Measurements from ENCODE around the gene LPCAT3. TPM values are rescaled to one million over a fixed set of nuclear protein-coding genes. Genes with fewer than 3 reads are reported as not detected.

LPCAT3 gene
- total RNA-seq, 1 experiment from 2014 or later = 54.3 TPM

- in situ Hi-C loops (cut with HindIII; ENCODE audit: low pct_unique_long_range_greater_than_20kb, low sequenced_read_pairs) (no loop called here), intact Hi-C loops (cut with micrococcal nuclease; ENCODE audit: unreplicated experiment) (no loop called here)
- CTCF ChIA-PET = no interaction called here
- H3K9me3 ChIP-seq (ENCODE audit: control insufficient read depth, insufficient read depth, low read depth, low read length) = no peaks in the 10 kb centered on the region
- H3K27ac ChIP-seq (ENCODE audit: low read length) = no peak overlapping the region
- H3K36me3 ChIP-seq (ENCODE audit: control insufficient read depth, insufficient read depth, low read length) = peaks cover 16% of the 10 kb centered on the region
- H3K4me3 ChIP-seq (ENCODE audit: low read depth in 2 of 2, low read length in 2 of 2) = no peak overlapping the region
- TF ChIP-seq POLR2AphosphoS5 (IDR thresholded peaks at IDR 0.05; ENCODE audit: low read depth, low read length) (no peak), SIN3A (IDR thresholded peaks at IDR 0.05; ENCODE audit: borderline replicate concordance, insufficient read depth, low read depth, low read length) (no peak), TCF7L2 (IDR thresholded peaks at IDR 0.05; ENCODE audit: low read depth, low read length) (no peak)
- TF ChIP-seq, protein P1, sequence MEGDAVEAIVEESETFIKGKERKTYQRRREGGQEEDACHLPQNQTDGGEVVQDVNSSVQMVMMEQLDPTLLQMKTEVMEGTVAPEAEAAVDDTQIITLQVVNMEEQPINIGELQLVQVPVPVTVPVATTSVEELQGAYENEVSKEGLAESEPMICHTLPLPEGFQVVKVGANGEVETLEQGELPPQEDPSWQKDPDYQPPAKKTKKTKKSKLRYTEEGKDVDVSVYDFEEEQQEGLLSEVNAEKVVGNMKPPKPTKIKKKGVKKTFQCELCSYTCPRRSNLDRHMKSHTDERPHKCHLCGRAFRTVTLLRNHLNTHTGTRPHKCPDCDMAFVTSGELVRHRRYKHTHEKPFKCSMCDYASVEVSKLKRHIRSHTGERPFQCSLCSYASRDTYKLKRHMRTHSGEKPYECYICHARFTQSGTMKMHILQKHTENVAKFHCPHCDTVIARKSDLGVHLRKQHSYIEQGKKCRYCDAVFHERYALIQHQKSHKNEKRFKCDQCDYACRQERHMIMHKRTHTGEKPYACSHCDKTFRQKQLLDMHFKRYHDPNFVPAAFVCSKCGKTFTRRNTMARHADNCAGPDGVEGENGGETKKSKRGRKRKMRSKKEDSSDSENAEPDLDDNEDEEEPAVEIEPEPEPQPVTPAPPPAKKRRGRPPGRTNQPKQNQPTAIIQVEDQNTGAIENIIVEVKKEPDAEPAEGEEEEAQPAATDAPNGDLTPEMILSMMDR (IDR thresholded peaks at IDR 0.05) = no peak
- TF ChIP-seq, protein P2, sequence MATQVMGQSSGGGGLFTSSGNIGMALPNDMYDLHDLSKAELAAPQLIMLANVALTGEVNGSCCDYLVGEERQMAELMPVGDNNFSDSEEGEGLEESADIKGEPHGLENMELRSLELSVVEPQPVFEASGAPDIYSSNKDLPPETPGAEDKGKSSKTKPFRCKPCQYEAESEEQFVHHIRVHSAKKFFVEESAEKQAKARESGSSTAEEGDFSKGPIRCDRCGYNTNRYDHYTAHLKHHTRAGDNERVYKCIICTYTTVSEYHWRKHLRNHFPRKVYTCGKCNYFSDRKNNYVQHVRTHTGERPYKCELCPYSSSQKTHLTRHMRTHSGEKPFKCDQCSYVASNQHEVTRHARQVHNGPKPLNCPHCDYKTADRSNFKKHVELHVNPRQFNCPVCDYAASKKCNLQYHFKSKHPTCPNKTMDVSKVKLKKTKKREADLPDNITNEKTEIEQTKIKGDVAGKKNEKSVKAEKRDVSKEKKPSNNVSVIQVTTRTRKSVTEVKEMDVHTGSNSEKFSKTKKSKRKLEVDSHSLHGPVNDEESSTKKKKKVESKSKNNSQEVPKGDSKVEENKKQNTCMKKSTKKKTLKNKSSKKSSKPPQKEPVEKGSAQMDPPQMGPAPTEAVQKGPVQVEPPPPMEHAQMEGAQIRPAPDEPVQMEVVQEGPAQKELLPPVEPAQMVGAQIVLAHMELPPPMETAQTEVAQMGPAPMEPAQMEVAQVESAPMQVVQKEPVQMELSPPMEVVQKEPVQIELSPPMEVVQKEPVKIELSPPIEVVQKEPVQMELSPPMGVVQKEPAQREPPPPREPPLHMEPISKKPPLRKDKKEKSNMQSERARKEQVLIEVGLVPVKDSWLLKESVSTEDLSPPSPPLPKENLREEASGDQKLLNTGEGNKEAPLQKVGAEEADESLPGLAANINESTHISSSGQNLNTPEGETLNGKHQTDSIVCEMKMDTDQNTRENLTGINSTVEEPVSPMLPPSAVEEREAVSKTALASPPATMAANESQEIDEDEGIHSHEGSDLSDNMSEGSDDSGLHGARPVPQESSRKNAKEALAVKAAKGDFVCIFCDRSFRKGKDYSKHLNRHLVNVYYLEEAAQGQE (IDR thresholded peaks at IDR 0.05; ENCODE audit: insufficient read depth in 1 of 2, low read depth in 2 of 2, low read length in 1 of 2) = no peak
- H3K4me1 ChIP-seq (ENCODE audit: control insufficient read depth, insufficient read depth, low read length) = peaks cover 24% of the 10 kb centered on the region
- BruUV-seq (replicated peaks) = no TSS peak
- no peak for ATAC-seq
- no peaks in the 10 kb centered on the region for H3K27me3 ChIP-seq (ENCODE audit: control insufficient read depth, insufficient read depth, low read length)
- POLR2A ChIA-PET = no interaction called here
- no peak for DNase-seq (ENCODE audit: low read depth, low spot score)
Measured at GRCh38 chr12:6966351-6966750, 51.9 kb downstream of the LPCAT3 start.

GRCh38 chr12:6965714-6966113 lies 52.6 kb downstream of the LPCAT3 start:
- ATAC-seq (no peak), DNase-seq (ENCODE audit: low read depth, low spot score) (no peak)
- Histone ChIP-seq H3K4me1 (ENCODE audit: control insufficient read depth, insufficient read depth, low read length) (peaks cover 26% of the 10 kb centered on the region), H3K9me3 (ENCODE audit: control insufficient read depth, insufficient read depth, low read depth, low read length) (no peaks in the 10 kb centered on the region), H3K36me3 (ENCODE audit: control insufficient read depth, insufficient read depth, low read length) (peaks cover 16% of the 10 kb centered on the region), H3K27me3 (ENCODE audit: control insufficient read depth, insufficient read depth, low read length) (no peaks in the 10 kb centered on the region), H3K27ac (ENCODE audit: low read length) (no peak overlapping the region; the same call in 1 of the 2 replicates), H3K4me3 (ENCODE audit: low read depth in 2 of 2, low read length in 2 of 2) (no peak overlapping the region)
- ChIA-PET POLR2A (no interaction called here), CTCF (no interaction called here)
- BruUV-seq (replicated peaks) = no TSS peak
- intact Hi-C loops (cut with micrococcal nuclease; ENCODE audit: unreplicated experiment) = no loop called here
- TF ChIP-seq TCF7L2 (IDR thresholded peaks at IDR 0.05; ENCODE audit: low read depth, low read length) = no peak
- TF ChIP-seq, protein P2 (IDR thresholded peaks at IDR 0.05; ENCODE audit: insufficient read depth in 1 of 2, low read depth in 2 of 2, low read length in 1 of 2) = no peak
- no peak for TF ChIP-seq SIN3A (IDR thresholded peaks at IDR 0.05; ENCODE audit: borderline replicate concordance, insufficient read depth, low read depth, low read length)
- TF ChIP-seq POLR2AphosphoS5 (IDR thresholded peaks at IDR 0.05; ENCODE audit: low read depth, low read length) = no peak
- TF ChIP-seq, protein P1 (IDR thresholded peaks at IDR 0.05) = no peak
- in situ Hi-C loops (cut with HindIII; ENCODE audit: low pct_unique_long_range_greater_than_20kb, low sequenced_read_pairs) = no loop called here

Data from Panc1 (cell line).